H1 (cell line): Measurements from ENCODE around the gene SLC34A1. TPM values are rescaled to one million over a fixed set of nuclear protein-coding genes. Genes with fewer than 3 reads are reported as not detected.
"Not testable (repeated sequence)": the region's sequence is repeated elsewhere in the genome, so short reads cannot be mapped to it uniquely, and the experiment has no call there.

Experiments used
- CTCF ChIA-PET: fragments of 300-600 bp; sonication (Branson Sonifier 250); formaldehyde crosslinking; loops from one replicate; lab custom pipeline; 2021; ENCODE audit not compliant: partially characterized antibody; lab: Charles Lee
- POLR2A ChIA-PET: fragments of 300-600 bp; sonication (Branson Sonifier 250); formaldehyde crosslinking; loops from one replicate; lab custom pipeline; 2021; ENCODE audit warnings: inconsistent platforms; ENCODE audit not compliant: partially characterized antibody; lab: Charles Lee
- DNase-seq, 2 experiments: peaks; one replicate each; pipeline versions ENCODE4 v3.0.0 to v3.0.0-alpha.2; 2010 to 2022; ENCODE audit warnings: low spot score in 2 of 2, low read depth in 1 of 2, mixed read lengths in 1 of 2
- FAIRE-seq: peaks from 2 replicates; lab custom pipeline; 2011; peaks lifted over from hg19 to GRCh38; lab: Jason Lieb, UNC
- H2AFZ ChIP-seq: 2 replicates; pipeline ENCODE4 v1.8.1; 2012; ENCODE audit warnings: low read length, inconsistent platforms
- H2AK5ac ChIP-seq: 2 replicates; pipeline ENCODE4 v1.6.1; 2013; ENCODE audit warnings: low read depth, low read length
- H2BK120ac ChIP-seq: replicated peaks from 2 replicates; pipeline ENCODE3; 2013; ENCODE audit warnings: low read depth, low read length, inconsistent platforms
- H2BK12ac ChIP-seq: 2 replicates; pipeline ENCODE4 v1.6.1; 2013; ENCODE audit warnings: low read depth, low read length
- H2BK15ac ChIP-seq: 2 replicates; pipeline ENCODE4 v1.6.1; 2013; ENCODE audit warnings: low read length
- H2BK20ac ChIP-seq: 2 replicates; pipeline ENCODE4 v1.6.1; 2013; ENCODE audit warnings: low read length
- H2BK5ac ChIP-seq: 2 replicates; pipeline ENCODE4 v1.6.1; 2013; ENCODE audit warnings: low read depth, low read length
- H3K14ac ChIP-seq: 2 replicates; pipeline ENCODE4 v1.6.1; 2013; ENCODE audit warnings: inconsistent platforms; ENCODE audit not compliant: insufficient read length
- H3K18ac ChIP-seq: 2 replicates; pipeline ENCODE4 v1.6.1; 2013; ENCODE audit warnings: low read length; ENCODE audit errors: extremely low read depth
- H3K23ac ChIP-seq: 2 replicates; pipeline ENCODE4 v1.6.1; 2013; ENCODE audit warnings: inconsistent platforms; ENCODE audit not compliant: insufficient read length
- H3K23me2 ChIP-seq: 2 replicates; pipeline ENCODE4 v1.6.1; 2013; ENCODE audit warnings: low read depth, low read length
- H3K27ac ChIP-seq: 2 replicates; pipeline ENCODE4 v1.6.1; 2011; ENCODE audit warnings: low read depth, low read length, inconsistent platforms
- H3K27me3 ChIP-seq, 4 experiments: replicated peaks in 1 of 4; 1 replicate in 1 of 4; 2 replicates in 3 of 4; pipeline versions ENCODE4 v1.6.1 to v1.8.1; 2011 to 2013; ENCODE audit warnings: low read length in 3 of 4, mild to moderate bottlenecking in 3 of 4, inconsistent platforms in 2 of 4, mixed read lengths in 2 of 4, moderate library complexity in 1 of 4; ENCODE audit not compliant: control insufficient read depth in 3 of 4, insufficient read depth in 3 of 4; ENCODE audit errors: extremely low read depth in 1 of 4
- H3K36me3 ChIP-seq, 4 experiments: 2 replicates each; pipeline versions ENCODE4 v1.6.1 to v1.8.1; 2011 to 2013; ENCODE audit warnings: mild to moderate bottlenecking in 4 of 4, low read length in 3 of 4, moderate library complexity in 2 of 4, control low read depth in 1 of 4, inconsistent platforms in 1 of 4; ENCODE audit not compliant: insufficient read depth in 4 of 4, control insufficient read depth in 2 of 4
- H3K4ac ChIP-seq: replicated peaks from 2 replicates; pipeline ENCODE3; 2013; ENCODE audit warnings: low read length, low read depth, mixed read lengths, inconsistent platforms; ENCODE audit not compliant: insufficient read length
- H3K4me1 ChIP-seq, 4 experiments: replicated peaks in 1 of 4; 1 replicate in 1 of 4; 2 replicates in 3 of 4; pipeline versions ENCODE4 v1.6.1 to v1.8.1; 2011 to 2013; ENCODE audit warnings: low read length in 3 of 4, inconsistent platforms in 2 of 4, mixed read lengths in 1 of 4; ENCODE audit not compliant: insufficient read depth in 4 of 4, control insufficient read depth in 3 of 4
- H3K4me2 ChIP-seq, 2 experiments: 2 replicates each; pipeline versions ENCODE4 v1.6.1 to v1.8.1; 2011 to 2013; ENCODE audit warnings: low read depth in 2 of 2, low read length in 2 of 2, control low read depth in 1 of 2, inconsistent platforms in 1 of 2, mild to moderate bottlenecking in 1 of 2; ENCODE audit not compliant: insufficient read depth in 1 of 2
- H3K4me3 ChIP-seq, 4 experiments: fragments of 200-600, 300-600 bp in 1 of 4; sonication (generic), shearing (Covaris generic), sonication (Bioruptor Twin) in 1 of 4; 2 replicates each; pipeline versions ENCODE4 v1.5.1 to v1.8.1; 2011 to 2016; ENCODE audit warnings: low read length in 4 of 4, low read depth in 3 of 4, control low read depth in 2 of 4, inconsistent platforms in 2 of 4, mild to moderate bottlenecking in 2 of 4, mixed read lengths in 1 of 4, moderate library complexity in 1 of 4; ENCODE audit not compliant: insufficient read depth in 2 of 4; ENCODE audit errors: extremely low read depth in 1 of 4
- H3K56ac ChIP-seq: replicated peaks from 2 replicates; pipeline ENCODE3; 2013; ENCODE audit warnings: low read depth, mild to moderate bottlenecking, mixed read lengths, low read length, inconsistent platforms; ENCODE audit not compliant: insufficient read length
- H3K79me1 ChIP-seq: 2 replicates; pipeline ENCODE4 v1.6.1; 2013; ENCODE audit warnings: low read depth, low read length, control low read depth
- H3K79me2 ChIP-seq, 2 experiments: 2 replicates each; pipeline versions ENCODE4 v1.6.1 to v1.8.1; 2012 to 2013; ENCODE audit warnings: low read length in 2 of 2, mild to moderate bottlenecking in 2 of 2, inconsistent platforms in 1 of 2; ENCODE audit not compliant: insufficient read depth in 2 of 2, control insufficient read depth in 1 of 2
- H3K9ac ChIP-seq, 4 experiments: replicated peaks in 1 of 4; 1 replicate in 1 of 4; 2 replicates in 3 of 4; pipeline versions ENCODE4 v1.6.1 to v1.8.1; 2011 to 2013; ENCODE audit warnings: low read depth in 3 of 4, low read length in 3 of 4, control low read depth in 2 of 4, mild to moderate bottlenecking in 2 of 4, moderate library complexity in 2 of 4, inconsistent platforms in 1 of 4; ENCODE audit errors: extremely low read depth in 1 of 4
- H3K9me3 ChIP-seq, 2 experiments: 2 replicates each; pipeline versions ENCODE4 v1.6.1 to v1.8.1; 2012 to 2013; ENCODE audit warnings: mild to moderate bottlenecking in 2 of 2, moderate library complexity in 2 of 2, control low read depth in 1 of 2, inconsistent platforms in 1 of 2, low read depth in 1 of 2, low read length in 1 of 2, mixed read lengths in 1 of 2; ENCODE audit not compliant: insufficient read depth in 2 of 2
- H4K20me1 ChIP-seq, 2 experiments: replicated peaks in 1 of 2; 2 replicates each; pipeline versions ENCODE3 to v1.8.1; 2011 to 2013; ENCODE audit warnings: inconsistent platforms in 2 of 2, low read length in 2 of 2, mild to moderate bottlenecking in 1 of 2; ENCODE audit not compliant: insufficient read depth in 2 of 2, control insufficient read depth in 1 of 2
- H4K5ac ChIP-seq: 2 replicates; pipeline ENCODE4 v1.6.1; 2013; ENCODE audit warnings: low read length, low read depth, mixed read lengths, inconsistent platforms; ENCODE audit not compliant: insufficient read length
- H4K8ac ChIP-seq: 2 replicates; pipeline ENCODE4 v1.8.0; 2013; ENCODE audit warnings: mild to moderate bottlenecking, moderate library complexity, low read length, inconsistent platforms; ENCODE audit not compliant: insufficient read depth; ENCODE audit errors: extremely low read depth
- H4K91ac ChIP-seq: replicated peaks from 2 replicates; pipeline ENCODE3; 2013; ENCODE audit warnings: low read length, mixed read lengths, inconsistent platforms; ENCODE audit not compliant: insufficient read length
- WGBS, 2 experiments: shearing (Covaris generic) in 1 of 2; methylation state at CpG; one replicate each; pipeline versions ENCODE4 v1.1.6 to v1.1.7; 2013 to 2015; ENCODE audit warnings: low lambda C conversion rate in 2 of 2, mixed read lengths in 2 of 2, inconsistent platforms in 1 of 2, low coverage in 1 of 2, missing lambda C conversion rate in 1 of 2; ENCODE audit not compliant: insufficient replicate concordance in 2 of 2, insufficient coverage in 1 of 2, insufficient read length in 1 of 2; ENCODE audit errors: extremely low coverage in 1 of 2, missing lambda C conversion rate in 1 of 2; 5-methylcytosine and 5-hydroxymethylcytosine counted together
- polyA plus RNA-seq, 7 experiments: library from polyadenylated mRNA; depleted of rRNA in 3 of 7; stranded (reverse) in 5 of 7; unstranded in 2 of 7; fragments of >200 nt in 5 of 7; fragments of 200-250 nt in 2 of 7; gene quantifications; 1 replicate in 5 of 7; 2 replicates in 1 of 7; 4 replicates in 1 of 7; pipeline versions ENCODE4 v1.2.1 to v1.2.3, GENCODE V29; 2011 to 2013; ENCODE audit warnings: missing spikeins in 2 of 7, mixed read lengths in 2 of 7
- total RNA-seq: library from RNA; stranded (reverse); fragmentation: NEBNext Ultra II Directional; extraction: Animal tissue kit (Norgen Biotek cat#: 25700); gene quantifications from 2 replicates; pipeline ENCODE4 v1.2.1, GENCODE V29; 2021

SLC34A1 gene
- total and polyA plus RNA-seq, 2 of the 8 experiments (the other 6 are each of a cell fraction or from before 2014, with no cell fraction given), result not detected

GRCh38 chr5:177375516-177375915 lies 8.7 kb upstream of the SLC34A1 start:
- not testable (repeated sequence) for H3K23ac ChIP-seq, H3K79me1 ChIP-seq, H2AK5ac ChIP-seq, H3K9ac ChIP-seq, H4K8ac ChIP-seq, H2BK5ac ChIP-seq, H4K91ac ChIP-seq, H3K27ac ChIP-seq, H3K14ac ChIP-seq, H3K18ac ChIP-seq, H2BK12ac ChIP-seq, H2AFZ ChIP-seq, H3K4me3 ChIP-seq, H4K20me1 ChIP-seq, H3K9me3 ChIP-seq, H2BK20ac ChIP-seq, H2BK120ac ChIP-seq, H3K56ac ChIP-seq, H3K79me2 ChIP-seq, H3K4me2 ChIP-seq, H3K36me3 ChIP-seq, H3K27me3 ChIP-seq, H4K5ac ChIP-seq, H3K4ac ChIP-seq, H3K23me2 ChIP-seq, FAIRE-seq, DNase-seq
- CTCF ChIA-PET, result interaction anchor here (0.6 to 16.9 kb wide), 5 partner anchors 14 to 296 kb away, joined by 3 to 363 read pairs (median 72); partner anchors contain the start of genes PFN3, PRR7 and SLC34A1
- POLR2A ChIA-PET, result interaction anchor here (0.9 to 3.1 kb wide), 5 partner anchors 10 to 80 kb away, joined by 3 to 9 read pairs (median 3); no protein-coding TSS in a partner anchor
- H2BK15ac ChIP-seq, result 0 out of 2 replicates have a peak overlapping the region, but pooled peaks have one; percentile 72
- 94% methylated on average over 5 of the region's 5 CpGs; no CpG with 5 or more reads in 1 of the 2 experiments for WGBS, 2 experiments
- peaks cover 0 to 20% (median 11%) of the 10 kb centered on the region in 4 experiments; a peak in 6 of 7 replicates for H3K4me1 ChIP-seq
